ENCODE results near the gene NOS3. TPM values are rescaled to one million over a fixed set of nuclear protein-coding genes. Genes with fewer than 3 reads are reported as not detected.

NOS3 gene
- total RNA-seq, 3 donors from 2014 or later = 2.5 to 6.3 (median 6.0) TPM

GRCh38 chr7:151062399-151063211 is 71.8 kb downstream of the NOS3 start:
- H3K4me3 ChIP-seq = no peak overlapping the region
- H3K9me3 ChIP-seq = no peaks in the 10 kb centered on the region
- no peak for TF ChIP-seq CTCF (IDR thresholded peaks at IDR 0.05)
- no peaks in the 10 kb centered on the region for H3K36me3 ChIP-seq (ENCODE audit: low read depth)
- ATAC-seq = peak; percentile 61
- peak; percentile 85 to 91 (median 90) for DNase-seq
- intact Hi-C loops (cut with DNase I, micrococcal nuclease) = no loop called here
- H3K4me1 ChIP-seq (ENCODE audit: low read depth) = peaks cover 29% of the 10 kb centered on the region

- peaks cover 5% of the 10 kb centered on the region for H3K36me3 ChIP-seq (ENCODE audit: low read depth)
- intact Hi-C loops (cut with DNase I, micrococcal nuclease) = no loop called here
- no peak overlapping the region for H3K4me3 ChIP-seq
- DNase-seq (peak in 1 of 3 donors; percentile 38), ATAC-seq (peak; percentile 0)
- peaks cover 29% of the 10 kb centered on the region for H3K4me1 ChIP-seq (ENCODE audit: low read depth)
- no peak for TF ChIP-seq CTCF (IDR thresholded peaks at IDR 0.05)
- no peaks in the 10 kb centered on the region for H3K9me3 ChIP-seq
Observed at GRCh38 chr7:151063212-151063561, 72.4 kb downstream of the NOS3 start.

Other genes with a start within 250 kb of the NOS3 start
- gene TMEM176B, start 190.7 kb upstream of the NOS3 start, total RNA-seq = 100 to 1,000 TPM; 210 to 401 (median 338) TPM
- gene TMEM176A, start 190.2 kb upstream of the NOS3 start, total RNA-seq = 100 to 1,000 TPM; 178 to 282 (median 245) TPM
- 100 to 1,000 TPM; 249 to 756 (median 606) TPM for gene AOC1, start 138.5 kb upstream of the NOS3 start, total RNA-seq
- gene KCNH2, start 12.7 kb upstream of the NOS3 start, total RNA-seq = 10 to 100 TPM in 1 of 3 donors, 1 to 10 TPM in 2; 2.9 to 87.1 (median 5.3) TPM
- under 1 TPM; 0.09 to 0.90 (median 0.89) TPM for gene ATG9B, start 33.5 kb downstream of the NOS3 start, total RNA-seq
- 10 to 100 TPM; 40.1 to 44.9 (median 41.8) TPM for gene ABCB8, start 37.4 kb downstream of the NOS3 start, total RNA-seq
- 1 to 10 TPM; 1.2 to 6.5 (median 3.4) TPM for gene ASIC3, start 57.5 kb downstream of the NOS3 start, total RNA-seq
- 10 to 100 TPM in 2 of 3 donors, 1 to 10 TPM in 1; 8.3 to 12.4 (median 11.7) TPM for gene CDK5, start 66.9 kb downstream of the NOS3 start, total RNA-seq
- 100 to 1,000 TPM in 1 of 3 donors, 10 to 100 TPM in 2; 82.2 to 168 (median 89.5) TPM for gene SLC4A2, start 68.6 kb downstream of the NOS3 start, total RNA-seq
- 100 to 1,000 TPM in 1 of 3 donors, 10 to 100 TPM in 2; 78.6 to 122 (median 98.5) TPM for gene FASTK, start 89.8 kb downstream of the NOS3 start, total RNA-seq
- 10 to 100 TPM; 54.2 to 63.7 (median 60.8) TPM for gene TMUB1, start 92.5 kb downstream of the NOS3 start, total RNA-seq
- 100 to 1,000 TPM in 1 of 3 donors, 10 to 100 TPM in 2; 39.7 to 116 (median 50.6) TPM for gene AGAP3, start 95.5 kb downstream of the NOS3 start, total RNA-seq
- not detected for gene GBX1, start 176.7 kb downstream of the NOS3 start, total RNA-seq
- gene ASB10, start 196.2 kb downstream of the NOS3 start, total RNA-seq = not detected
- not detected for gene H2BK1, start 219.5 kb downstream of the NOS3 start, total RNA-seq
- 10 to 100 TPM; 27.0 to 36.4 (median 28.4) TPM for gene ABCF2, start 236.2 kb downstream of the NOS3 start, total RNA-seq
- gene CHPF2, start 241.5 kb downstream of the NOS3 start, total RNA-seq = 10 to 100 TPM; 38.3 to 52.2 (median 41.5) TPM